Kidney epithelial cell (primary cell): ENCODE measurements around the gene KCNK10. TPM values are rescaled to one million over a fixed set of nuclear protein-coding genes. Genes with fewer than 3 reads are reported as not detected.
"Not testable (repeated sequence)": the region's sequence is repeated elsewhere in the genome, so short reads cannot be mapped to it uniquely, and the experiment has no call there.

ENCODE experiments used
- DNase-seq: peaks from one replicate; pipeline ENCODE4 v3.0.0-alpha.2; 2010; ENCODE audit warnings: low read depth
- H3K27me3 ChIP-seq: 2 replicates; pipeline ENCODE4 v1.6.0; 2011; ENCODE audit warnings: low read length; ENCODE audit not compliant: control insufficient read depth, insufficient read depth
- H3K36me3 ChIP-seq: 2 replicates; pipeline ENCODE4 v1.5.1; 2011; ENCODE audit warnings: low read length; ENCODE audit not compliant: control insufficient read depth, insufficient read depth
- H3K4me3 ChIP-seq: 2 replicates; pipeline ENCODE4 v1.5.1; 2011; ENCODE audit warnings: low read depth, mild to moderate bottlenecking, control low read depth, low read length
- total RNA-seq: library from RNA; depleted of rRNA; stranded (reverse); fragments of >200 nt; gene quantifications from 2 replicates; pipeline ENCODE4 v1.2.3, GENCODE V29; 2015
- TF ChIP-seq, protein P1 (sequence below): IDR thresholded peaks from 2 replicates; pipeline ENCODE4 v1.5.1; 2011; ENCODE audit warnings: mild to moderate bottlenecking, moderate library complexity, low read length, control low read depth, inconsistent platforms; ENCODE audit not compliant: insufficient read depth, poor library complexity, severe bottlenecking

KCNK10 gene
- total RNA-seq, 1 donor from 2014 or later: 0.04 TPM

DNA sequence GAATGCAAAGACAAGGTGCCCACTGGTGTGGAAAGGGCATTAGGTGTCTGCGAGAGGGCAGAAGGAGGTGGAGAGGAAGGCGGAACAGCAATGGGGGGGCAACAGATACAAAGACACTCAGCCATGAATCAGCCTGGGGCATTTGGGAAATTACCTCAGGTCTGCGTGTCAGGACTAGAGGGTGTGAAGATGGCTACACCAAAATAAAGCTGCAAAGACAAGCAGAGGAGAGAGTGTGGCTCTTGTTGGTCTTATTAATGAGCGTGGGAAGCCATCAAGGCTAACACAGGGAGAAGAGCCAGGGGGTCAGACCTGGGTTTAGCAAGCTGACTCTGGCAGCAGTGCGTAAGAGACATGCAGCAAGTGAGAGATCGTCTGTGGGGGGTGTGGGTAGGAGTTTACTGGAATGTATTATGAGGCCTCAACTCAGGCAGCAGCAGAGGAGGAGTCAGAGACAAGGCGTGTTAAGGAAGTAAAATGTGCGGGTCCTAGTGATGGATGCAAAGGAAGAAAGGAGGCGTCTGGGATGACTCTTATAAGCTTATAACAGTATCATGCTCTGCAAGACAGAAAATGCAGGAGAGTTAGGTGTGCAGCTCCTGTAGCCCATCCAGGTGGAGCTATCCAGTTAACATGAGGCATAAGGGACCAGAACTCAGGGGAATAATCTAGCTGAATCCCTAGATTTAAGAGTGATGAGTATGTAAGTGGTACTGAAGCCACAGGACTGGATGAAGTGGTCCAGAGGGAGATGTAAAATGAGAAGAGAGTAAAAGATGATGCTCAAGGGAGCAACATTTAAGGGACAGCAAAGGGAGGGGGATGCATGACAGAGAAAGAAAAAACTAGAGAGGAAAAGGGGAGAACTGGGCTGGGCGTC is 50.4 kb downstream of the KCNK10 start:
- TF ChIP-seq, protein P1, sequence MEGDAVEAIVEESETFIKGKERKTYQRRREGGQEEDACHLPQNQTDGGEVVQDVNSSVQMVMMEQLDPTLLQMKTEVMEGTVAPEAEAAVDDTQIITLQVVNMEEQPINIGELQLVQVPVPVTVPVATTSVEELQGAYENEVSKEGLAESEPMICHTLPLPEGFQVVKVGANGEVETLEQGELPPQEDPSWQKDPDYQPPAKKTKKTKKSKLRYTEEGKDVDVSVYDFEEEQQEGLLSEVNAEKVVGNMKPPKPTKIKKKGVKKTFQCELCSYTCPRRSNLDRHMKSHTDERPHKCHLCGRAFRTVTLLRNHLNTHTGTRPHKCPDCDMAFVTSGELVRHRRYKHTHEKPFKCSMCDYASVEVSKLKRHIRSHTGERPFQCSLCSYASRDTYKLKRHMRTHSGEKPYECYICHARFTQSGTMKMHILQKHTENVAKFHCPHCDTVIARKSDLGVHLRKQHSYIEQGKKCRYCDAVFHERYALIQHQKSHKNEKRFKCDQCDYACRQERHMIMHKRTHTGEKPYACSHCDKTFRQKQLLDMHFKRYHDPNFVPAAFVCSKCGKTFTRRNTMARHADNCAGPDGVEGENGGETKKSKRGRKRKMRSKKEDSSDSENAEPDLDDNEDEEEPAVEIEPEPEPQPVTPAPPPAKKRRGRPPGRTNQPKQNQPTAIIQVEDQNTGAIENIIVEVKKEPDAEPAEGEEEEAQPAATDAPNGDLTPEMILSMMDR: no peak
- Histone ChIP-seq H3K4me3 (no peak overlapping the region), H3K27me3 (no peaks in the 10 kb centered on the region), H3K36me3 (no peaks in the 10 kb centered on the region)
- DNase-seq: no peak

DNA sequence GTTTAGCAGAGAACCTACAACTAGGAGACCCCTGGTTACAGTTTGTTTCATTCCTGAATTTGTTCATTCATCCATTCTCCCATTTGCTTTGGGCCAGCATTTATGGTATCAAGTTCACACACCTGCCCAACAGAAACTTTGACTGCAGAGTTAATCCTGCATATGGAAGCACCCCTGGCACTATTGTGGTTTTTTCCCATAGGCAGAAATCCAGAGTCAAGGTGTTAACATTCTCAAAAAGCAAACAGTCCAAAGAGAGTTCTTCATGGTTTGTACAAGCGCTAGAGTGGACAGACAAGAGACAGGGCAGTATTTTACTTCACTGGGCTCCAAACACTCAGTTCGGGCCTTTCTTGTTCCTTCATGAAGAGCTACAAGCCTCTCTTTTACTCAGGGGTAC is 51.9 kb downstream of the KCNK10 start:
- TF ChIP-seq, protein P1: no peak
- no peak overlapping the region for H3K4me3 ChIP-seq
- H3K36me3 ChIP-seq: no peaks in the 10 kb centered on the region
- H3K27me3 ChIP-seq: no peaks in the 10 kb centered on the region
- DNase-seq: no peak

DNA sequence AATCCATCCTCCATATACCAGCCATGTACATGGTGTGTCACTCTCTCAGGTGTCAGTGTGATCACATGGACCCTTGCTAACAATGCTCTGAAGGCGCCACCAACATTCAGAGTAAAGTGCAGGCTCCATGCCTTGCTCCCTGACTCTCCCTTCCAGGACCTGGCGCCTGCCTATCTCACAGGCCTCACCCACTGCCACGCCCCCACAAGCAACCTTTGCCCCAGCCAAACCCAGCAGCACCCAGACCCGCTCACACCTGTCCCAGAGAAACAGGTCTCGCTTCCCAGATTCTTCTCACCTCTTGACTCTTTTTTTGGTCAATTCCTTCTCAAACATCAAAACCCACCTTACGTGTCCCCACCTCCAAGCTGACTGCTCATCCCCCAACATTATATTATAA is 52.3 kb downstream of the KCNK10 start:
- no peaks in the 10 kb centered on the region for H3K36me3 ChIP-seq
- no peak for DNase-seq
- no peak overlapping the region for H3K4me3 ChIP-seq
- TF ChIP-seq, protein P1: no peak
- H3K27me3 ChIP-seq: no peaks in the 10 kb centered on the region

DNA sequence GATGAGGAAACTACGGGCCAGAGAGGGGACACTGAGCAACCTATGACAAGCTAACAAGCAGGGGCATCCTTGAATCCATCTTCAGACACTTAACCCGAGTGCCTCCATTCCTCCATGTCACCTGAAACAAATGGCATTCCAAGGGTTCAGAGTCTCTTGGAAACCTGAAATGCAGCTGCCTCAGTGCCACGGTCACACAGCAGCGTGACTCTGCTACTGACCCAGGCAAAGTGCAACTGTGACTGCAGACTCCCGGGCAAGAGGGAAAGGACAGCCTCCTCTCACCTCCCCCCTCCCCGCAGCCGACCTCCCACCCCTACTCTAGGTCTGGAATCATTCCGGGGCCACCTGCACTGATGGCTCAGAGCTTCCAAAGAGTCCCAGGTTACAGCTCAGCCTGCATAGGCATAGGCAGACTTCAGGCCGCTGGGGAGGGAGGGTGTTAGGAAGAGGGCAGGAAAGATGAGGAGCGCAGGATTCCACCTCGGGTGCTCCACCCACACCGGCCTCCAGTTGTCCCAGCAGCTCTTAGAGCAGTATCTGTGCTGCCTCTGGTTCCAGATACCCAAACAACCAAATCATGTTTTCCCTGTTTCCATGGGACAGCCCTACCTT is 53.2 kb downstream of the KCNK10 start:
- Histone ChIP-seq H3K4me3 (no peak overlapping the region), H3K27me3 (no peaks in the 10 kb centered on the region), H3K36me3 (no peaks in the 10 kb centered on the region)
- no peak for DNase-seq
- TF ChIP-seq, protein P1: no peak

DNA sequence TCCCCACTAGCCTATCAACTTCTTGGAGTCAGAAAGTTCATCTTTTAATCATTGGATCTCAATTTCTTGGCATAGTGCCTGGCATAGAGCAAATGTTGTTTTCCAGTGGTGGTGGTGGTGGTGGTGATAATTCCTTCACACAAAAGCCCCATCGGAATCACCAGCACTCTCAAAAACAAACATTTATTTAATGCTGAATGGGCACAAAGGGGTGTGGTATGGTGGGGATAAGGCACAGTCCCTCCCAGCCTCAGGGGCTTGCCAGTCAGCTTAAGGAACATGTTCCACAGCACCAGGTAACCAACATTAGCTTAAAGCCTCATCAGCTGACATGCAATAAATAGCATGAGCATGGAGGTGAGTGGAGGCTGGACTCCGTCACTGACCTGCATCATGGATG is 56.6 kb downstream of the KCNK10 start:
- Histone ChIP-seq H3K27me3 (no peaks in the 10 kb centered on the region), H3K36me3 (no peaks in the 10 kb centered on the region), H3K4me3 (no peak overlapping the region)
- TF ChIP-seq, protein P1: no peak
- DNase-seq: no peak

DNA sequence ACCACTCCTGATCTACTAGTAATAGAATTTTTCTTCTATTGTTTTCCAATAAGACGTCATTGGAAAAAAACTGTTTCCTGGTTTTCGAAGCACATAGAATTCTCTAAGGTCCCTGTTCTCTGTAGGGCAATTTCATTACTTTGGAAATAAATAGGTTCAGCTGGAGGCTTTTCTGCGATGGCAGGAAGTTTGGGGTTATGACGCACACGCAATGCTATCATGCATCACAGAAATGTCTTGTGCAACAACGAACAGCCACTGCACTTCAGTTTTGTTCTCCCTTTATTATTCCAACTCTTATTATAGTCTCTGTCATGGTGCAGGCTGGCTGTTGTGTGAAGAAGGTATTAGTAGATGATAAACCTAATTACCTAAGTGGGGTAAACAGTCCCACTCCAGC is 59.0 kb downstream of the KCNK10 start:
- Histone ChIP-seq H3K4me3 (no peak overlapping the region), H3K36me3 (no peaks in the 10 kb centered on the region), H3K27me3 (no peaks in the 10 kb centered on the region)
- TF ChIP-seq, protein P1: no peak
- DNase-seq: no peak

DNA sequence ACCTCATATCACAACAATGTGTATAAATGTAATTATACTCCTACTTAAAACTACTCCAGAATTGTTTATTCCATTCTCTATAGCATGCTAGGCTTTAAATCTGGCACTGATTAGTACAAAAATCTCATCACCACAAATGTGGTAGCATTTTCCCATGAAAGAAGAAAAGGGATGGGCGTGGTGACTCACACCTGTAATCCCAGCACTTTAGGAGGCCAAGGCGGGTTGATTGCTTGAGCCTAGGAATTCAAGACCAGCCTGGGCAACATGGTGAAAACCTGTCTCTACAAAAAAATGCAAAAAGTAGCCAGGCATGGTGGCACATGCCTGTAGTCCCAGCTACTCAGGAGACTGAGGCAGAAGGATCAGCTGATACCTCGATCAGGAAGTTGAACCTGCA is 61.8 kb downstream of the KCNK10 start:
- not testable (repeated sequence) for H3K36me3 ChIP-seq, DNase-seq, H3K4me3 ChIP-seq, H3K27me3 ChIP-seq
